ENCODE measurements around the gene INPP4B.
"Not testable (repeated sequence)": the region's sequence is repeated elsewhere in the genome, so short reads cannot be mapped to it uniquely, and the experiment has no call there.

The INPP4B gene

DNA sequence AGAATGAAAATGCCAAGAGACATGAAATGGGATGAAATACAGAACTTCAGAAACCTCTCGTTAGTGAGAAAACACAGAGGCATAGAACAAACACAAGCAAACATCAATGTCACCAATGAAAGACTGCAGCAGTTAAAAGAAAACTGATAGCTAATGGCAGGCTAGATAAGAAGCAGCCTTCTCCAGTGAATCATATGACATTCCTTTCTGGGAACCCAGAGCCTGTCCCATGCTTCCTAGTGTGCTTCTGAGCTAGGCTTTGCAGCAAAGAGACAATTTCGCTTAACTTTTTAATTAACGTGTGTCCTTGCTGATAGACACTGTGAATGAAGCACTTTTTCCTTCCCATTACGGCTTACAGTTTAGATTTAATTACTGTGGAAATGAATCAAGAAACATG lies 765.1 kb downstream of the INPP4B start:
- TF ChIP-seq, protein P1, sequence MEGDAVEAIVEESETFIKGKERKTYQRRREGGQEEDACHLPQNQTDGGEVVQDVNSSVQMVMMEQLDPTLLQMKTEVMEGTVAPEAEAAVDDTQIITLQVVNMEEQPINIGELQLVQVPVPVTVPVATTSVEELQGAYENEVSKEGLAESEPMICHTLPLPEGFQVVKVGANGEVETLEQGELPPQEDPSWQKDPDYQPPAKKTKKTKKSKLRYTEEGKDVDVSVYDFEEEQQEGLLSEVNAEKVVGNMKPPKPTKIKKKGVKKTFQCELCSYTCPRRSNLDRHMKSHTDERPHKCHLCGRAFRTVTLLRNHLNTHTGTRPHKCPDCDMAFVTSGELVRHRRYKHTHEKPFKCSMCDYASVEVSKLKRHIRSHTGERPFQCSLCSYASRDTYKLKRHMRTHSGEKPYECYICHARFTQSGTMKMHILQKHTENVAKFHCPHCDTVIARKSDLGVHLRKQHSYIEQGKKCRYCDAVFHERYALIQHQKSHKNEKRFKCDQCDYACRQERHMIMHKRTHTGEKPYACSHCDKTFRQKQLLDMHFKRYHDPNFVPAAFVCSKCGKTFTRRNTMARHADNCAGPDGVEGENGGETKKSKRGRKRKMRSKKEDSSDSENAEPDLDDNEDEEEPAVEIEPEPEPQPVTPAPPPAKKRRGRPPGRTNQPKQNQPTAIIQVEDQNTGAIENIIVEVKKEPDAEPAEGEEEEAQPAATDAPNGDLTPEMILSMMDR (conservative IDR thresholded peaks at IDR 0.05; ENCODE audit: low read depth, low read length): no peak
- Histone ChIP-seq H3K27me3 (ENCODE audit: insufficient read depth, low read depth) (no peaks in the 10 kb centered on the region), H3K79me2 (ENCODE audit: insufficient read depth, low read depth) (no peaks in the 10 kb centered on the region), H2AFZ (ENCODE audit: low read depth) (no peak overlapping the region), H3K4me2 (no peak overlapping the region), H3K4me1 (ENCODE audit: low read depth, poor library complexity, severe bottlenecking) (no peaks in the 10 kb centered on the region), H3K36me3 (ENCODE audit: insufficient read depth) (no peaks in the 10 kb centered on the region), H3K9ac (no peak overlapping the region), H4K20me1 (ENCODE audit: insufficient read depth) (0 out of 2 replicates have a peak, but pooled peaks cover 3% of the 10 kb centered on the region), H3K4me3 (IDR thresholded peaks at IDR 0.05; ENCODE audit: insufficient read depth, low read depth, low read length) (no peak overlapping the region), H3K27ac (no peak overlapping the region)

DNA sequence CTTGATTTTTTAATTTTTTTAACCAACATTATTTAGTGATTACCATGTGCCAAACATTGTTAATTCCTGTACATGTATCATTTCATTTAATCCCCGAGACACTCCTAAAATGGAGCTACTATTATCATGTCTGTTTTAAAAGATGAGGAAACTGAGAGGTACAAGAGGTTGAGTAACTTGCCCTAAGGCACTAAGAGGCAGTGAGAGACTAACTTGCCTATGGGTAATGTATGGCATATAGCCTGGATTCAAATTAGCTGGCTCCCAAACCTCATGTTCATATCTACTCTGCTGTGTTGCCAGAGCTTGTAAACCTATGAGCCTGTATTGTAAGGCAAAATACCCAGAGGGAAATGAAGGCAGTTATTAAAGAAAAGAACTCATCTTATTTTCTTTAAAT lies 766.1 kb downstream of the INPP4B start:
- Histone ChIP-seq H2AFZ (ENCODE audit: low read depth) (no peak overlapping the region), H3K27me3 (ENCODE audit: insufficient read depth, low read depth) (no peaks in the 10 kb centered on the region), H3K4me1 (ENCODE audit: low read depth, poor library complexity, severe bottlenecking) (no peaks in the 10 kb centered on the region), H3K4me3 (IDR thresholded peaks at IDR 0.05; ENCODE audit: insufficient read depth, low read depth, low read length) (no peak overlapping the region), H3K4me2 (no peak overlapping the region), H3K79me2 (ENCODE audit: insufficient read depth, low read depth) (no peaks in the 10 kb centered on the region), H3K9ac (no peak overlapping the region), H3K36me3 (ENCODE audit: insufficient read depth) (no peaks in the 10 kb centered on the region), H4K20me1 (ENCODE audit: insufficient read depth) (0 out of 2 replicates have a peak, but pooled peaks cover 3% of the 10 kb centered on the region), H3K27ac (no peak overlapping the region)
- TF ChIP-seq, protein P1 (conservative IDR thresholded peaks at IDR 0.05; ENCODE audit: low read depth, low read length): no peak

DNA sequence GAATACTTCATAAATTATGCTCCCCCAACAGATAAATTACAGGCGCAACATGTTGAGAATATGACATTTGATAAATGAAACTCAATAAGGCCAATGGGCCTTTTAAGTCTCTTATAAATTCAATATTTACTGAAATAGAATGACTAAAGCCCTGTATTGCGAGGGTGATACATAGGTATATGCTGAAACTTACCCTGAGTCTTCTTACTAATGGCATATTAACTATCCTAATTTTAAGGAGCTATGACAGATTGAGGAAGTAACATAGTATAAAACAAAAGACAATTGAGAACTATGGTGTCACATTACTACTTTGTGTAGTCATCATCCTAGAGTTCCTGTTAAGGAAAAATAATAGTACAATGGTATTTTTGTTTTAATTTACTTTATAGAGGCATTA lies 769.1 kb downstream of the INPP4B start:
- TF ChIP-seq, protein P1 (conservative IDR thresholded peaks at IDR 0.05; ENCODE audit: low read depth, low read length): no peak

DNA sequence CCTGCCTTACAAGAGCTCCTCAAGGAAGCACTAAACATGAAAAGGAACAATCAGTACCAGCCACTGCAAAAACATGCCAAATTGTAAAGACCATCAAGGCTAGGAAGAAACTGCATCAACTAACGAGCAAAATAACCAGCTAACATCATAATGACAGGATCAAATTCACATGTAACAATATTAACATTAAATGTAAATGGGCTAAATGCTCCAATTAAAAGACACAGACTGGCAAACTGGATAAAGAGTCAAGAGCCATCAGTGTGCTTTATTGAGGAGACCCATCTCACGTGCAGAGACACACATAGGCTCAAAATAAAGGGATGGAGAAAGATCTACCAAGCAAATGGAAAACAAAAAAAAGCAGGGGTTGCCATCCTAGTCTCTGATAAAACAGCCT lies 777.8 kb downstream of the INPP4B start:
- H3K4me3 ChIP-seq (IDR thresholded peaks at IDR 0.05; ENCODE audit: insufficient read depth, low read depth, low read length); H3K27me3 ChIP-seq (ENCODE audit: insufficient read depth, low read depth); H3K4me2 ChIP-seq; H3K27ac ChIP-seq; H3K79me2 ChIP-seq (ENCODE audit: insufficient read depth, low read depth); H4K20me1 ChIP-seq (ENCODE audit: insufficient read depth); H3K36me3 ChIP-seq (ENCODE audit: insufficient read depth); H3K4me1 ChIP-seq (ENCODE audit: low read depth, poor library complexity, severe bottlenecking); H3K9ac ChIP-seq; H2AFZ ChIP-seq (ENCODE audit: low read depth): not testable (repeated sequence)

More for the DNA sequence above, 769.1 kb downstream of the INPP4B start:
- Histone ChIP-seq H4K20me1 (ENCODE audit: insufficient read depth) (0 out of 2 replicates have a peak, but pooled peaks cover 3% of the 10 kb centered on the region), H3K9ac (no peak overlapping the region), H3K36me3 (ENCODE audit: insufficient read depth) (no peaks in the 10 kb centered on the region), H3K27ac (no peak overlapping the region), H3K4me1 (ENCODE audit: low read depth, poor library complexity, severe bottlenecking) (no peaks in the 10 kb centered on the region), H2AFZ (ENCODE audit: low read depth) (no peak overlapping the region), H3K27me3 (ENCODE audit: insufficient read depth, low read depth) (no peaks in the 10 kb centered on the region), H3K79me2 (ENCODE audit: insufficient read depth, low read depth) (no peaks in the 10 kb centered on the region), H3K4me2 (no peak overlapping the region), H3K4me3 (IDR thresholded peaks at IDR 0.05; ENCODE audit: insufficient read depth, low read depth, low read length) (no peak overlapping the region)

DNA sequence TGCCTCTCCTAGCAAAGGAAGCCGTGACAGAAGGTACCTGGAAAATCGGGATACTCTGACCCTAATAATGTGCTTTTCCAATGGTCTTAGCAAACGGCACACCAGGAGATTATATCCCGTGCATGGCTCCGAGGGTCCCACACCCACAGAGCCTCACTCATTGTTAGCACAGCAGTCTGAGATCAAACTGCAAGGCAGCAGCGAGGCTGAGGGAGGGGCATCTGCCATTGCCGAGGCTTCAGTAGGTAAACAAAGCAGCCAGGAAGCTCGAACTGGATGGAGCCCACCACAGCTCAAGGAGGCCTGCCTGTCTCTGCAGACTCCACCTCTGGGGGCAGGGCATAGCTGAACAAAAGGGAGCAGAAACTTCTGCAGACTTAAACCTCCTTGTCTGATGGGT lies 779.5 kb downstream of the INPP4B start:
- H3K9ac ChIP-seq; H3K4me2 ChIP-seq; H3K4me1 ChIP-seq (ENCODE audit: low read depth, poor library complexity, severe bottlenecking); H3K79me2 ChIP-seq (ENCODE audit: insufficient read depth, low read depth); H3K4me3 ChIP-seq (IDR thresholded peaks at IDR 0.05; ENCODE audit: insufficient read depth, low read depth, low read length); H2AFZ ChIP-seq (ENCODE audit: low read depth); H3K27me3 ChIP-seq (ENCODE audit: insufficient read depth, low read depth); H4K20me1 ChIP-seq (ENCODE audit: insufficient read depth); H3K36me3 ChIP-seq (ENCODE audit: insufficient read depth); H3K27ac ChIP-seq: not testable (repeated sequence)

Measured in KMS-11 (cell line).